Activated CD8-positive, alpha-beta memory T cell treated with anti-CD3 and anti-CD28 coated beads for 48 hours (primary cell): ENCODE measurements around the gene GLYR1.

ENCODE experiments used
- DNase-seq, 3 experiments: peaks; one replicate each; pipeline ENCODE4 v3.0.0-alpha.2; 2020; ENCODE audit warnings: low read depth in 2 of 3, low spot score in 2 of 3

Gene GLYR1

GRCh38 chr16:4766875-4767628, 80.0 kb downstream of the GLYR1 start, which contains the start of gene ZNF500:
Gene ZNF500 (minus strand): TSS chr16:4767162. CDS start chr16:4765978, 1,184 bp downstream.
- peak; percentile 91 to 98 (median 95) for DNase-seq

DNA sequence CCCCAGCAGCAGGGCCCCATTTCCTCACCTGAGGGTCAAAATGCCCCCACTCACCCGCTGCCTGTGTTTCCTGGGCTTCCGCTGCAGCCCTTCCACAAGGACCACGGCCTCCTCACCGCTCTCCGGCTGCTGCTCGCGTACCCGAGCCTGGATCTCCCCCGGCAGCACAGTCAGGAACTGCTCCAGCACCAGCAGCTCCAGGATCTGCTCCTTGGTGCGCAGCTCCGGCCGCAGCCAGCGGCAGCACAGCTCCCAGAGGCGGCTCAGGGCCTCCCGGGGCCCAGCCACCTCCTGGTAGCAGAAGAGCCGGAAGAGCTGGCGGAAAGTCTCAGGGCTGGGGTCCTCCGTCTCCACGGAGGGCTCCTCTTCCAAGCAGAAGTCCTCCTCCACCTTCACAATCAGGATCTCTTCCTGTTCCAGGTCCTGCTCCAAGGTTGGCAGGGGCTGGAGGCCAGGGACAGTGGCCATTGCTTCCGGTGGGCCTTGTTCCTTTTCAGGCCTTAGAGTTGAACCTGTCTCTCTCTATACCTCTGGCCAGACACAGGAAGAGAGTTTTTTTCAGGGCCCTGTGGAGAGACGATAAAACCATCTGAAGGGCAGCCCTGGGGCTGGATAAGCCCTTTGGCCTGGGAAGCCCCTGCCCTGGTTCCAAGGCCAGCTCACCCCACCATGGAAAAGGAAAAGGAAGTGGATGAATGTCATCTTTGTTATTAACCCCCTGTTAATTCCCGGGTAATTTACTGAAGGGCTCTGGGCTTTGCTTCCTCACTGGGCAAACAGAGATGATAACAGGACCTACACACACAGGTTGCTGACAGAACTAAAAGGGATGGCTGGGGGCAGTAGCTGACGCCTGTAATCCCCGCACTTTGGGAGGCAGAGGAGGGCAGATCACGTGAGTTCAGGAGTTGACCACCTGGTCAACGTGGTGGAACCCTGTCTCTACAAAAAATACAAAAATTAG, 81.3 kb downstream of the GLYR1 start:
- no peak for DNase-seq

DNA sequence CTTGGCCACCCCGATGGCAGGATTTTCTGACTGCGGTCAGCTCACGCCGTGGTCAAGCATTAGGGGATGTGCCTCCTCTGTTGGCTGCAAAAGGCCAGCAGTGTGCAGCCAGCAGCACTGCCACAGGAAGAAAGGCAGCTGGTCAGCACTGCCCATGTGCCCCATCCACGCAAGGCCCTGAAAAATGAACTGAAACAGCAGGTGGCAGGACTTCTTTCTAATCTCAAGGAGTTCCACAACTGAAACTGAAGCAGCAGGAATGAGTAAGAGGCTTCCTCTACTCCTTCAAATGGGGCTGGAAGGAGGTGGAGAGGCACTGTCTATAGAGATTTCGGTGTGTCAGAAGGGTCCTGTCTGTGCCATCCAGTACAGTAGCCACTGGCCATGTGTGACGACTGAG, 83.3 kb downstream of the GLYR1 start:
- no peak for DNase-seq

- DNase-seq: no peak
Observed at GRCh38 chr16:4762205-4762604, 84.9 kb downstream of the GLYR1 start.

GRCh38 chr16:4760221-4760910, 86.7 kb downstream of the GLYR1 start:
- DNase-seq: no peak

DNA sequence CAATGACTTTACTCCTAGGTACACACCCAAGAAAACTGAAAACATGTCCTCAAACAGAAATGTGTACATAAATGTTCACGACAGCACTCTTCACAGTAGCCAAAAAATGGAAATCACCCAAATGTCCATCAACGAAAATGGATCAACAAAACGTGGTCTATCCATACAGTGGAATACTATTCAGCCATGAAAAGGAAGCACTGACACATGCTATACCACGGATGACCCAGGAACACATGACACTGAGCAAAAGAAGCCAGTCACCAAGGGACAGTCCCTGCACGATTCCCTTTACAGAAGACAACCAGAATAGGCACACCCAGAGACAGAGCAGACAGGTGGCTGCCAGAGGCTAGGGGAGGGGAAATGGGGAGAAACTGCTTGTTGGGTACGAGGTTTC, 91.4 kb downstream of the GLYR1 start:
- no peak for DNase-seq

- no peak for DNase-seq
Observed at GRCh38 chr16:4754865-4755264, 92.2 kb downstream of the GLYR1 start.

DNA sequence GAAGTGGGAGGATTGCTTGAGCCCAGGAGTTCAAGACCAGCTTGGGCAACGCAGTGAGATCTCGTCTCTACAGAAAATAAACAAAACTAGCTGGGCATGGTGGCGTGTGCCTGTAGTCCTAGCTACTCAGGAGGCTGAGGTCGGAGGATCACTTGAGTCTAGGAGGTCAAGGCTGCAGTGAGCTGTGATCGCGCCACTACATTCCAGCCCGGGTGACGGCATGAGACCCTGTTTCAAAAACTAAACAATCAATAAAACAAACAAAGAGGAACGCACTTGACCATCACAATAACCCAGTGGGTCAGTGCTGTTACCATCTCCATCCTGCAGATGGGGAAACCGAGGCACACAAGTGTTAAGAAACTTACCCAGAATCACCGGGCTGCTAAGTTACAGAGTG, 93.9 kb downstream of the GLYR1 start:
- DNase-seq: no peak
